ENCODE measurements around the gene CCDC18.

DNA sequence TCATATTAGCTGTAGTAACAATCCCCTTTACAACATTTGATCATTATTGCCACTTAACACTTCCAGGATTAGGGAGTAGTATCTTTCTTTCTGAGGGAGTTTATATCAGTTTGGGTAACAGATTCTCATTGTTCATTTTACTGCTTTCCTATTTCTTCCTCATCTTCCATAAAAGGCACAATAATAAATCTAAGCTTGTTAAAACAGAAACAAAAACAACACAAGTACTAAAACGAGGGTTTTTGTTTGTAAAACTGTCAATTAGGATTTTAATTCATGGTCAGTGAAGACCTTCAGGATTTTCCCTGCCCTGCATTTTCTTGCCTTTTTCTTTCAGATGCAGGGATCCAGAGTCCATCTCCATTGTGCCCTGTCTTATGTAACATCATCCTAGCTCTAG is 29.8 kb upstream of the CCDC18 start:
- no peak for TF ChIP-seq RAD21 (IDR thresholded peaks at IDR 0.05)
- TF ChIP-seq REST (IDR thresholded peaks at IDR 0.05) = no peak
- TF ChIP-seq, protein P1, sequence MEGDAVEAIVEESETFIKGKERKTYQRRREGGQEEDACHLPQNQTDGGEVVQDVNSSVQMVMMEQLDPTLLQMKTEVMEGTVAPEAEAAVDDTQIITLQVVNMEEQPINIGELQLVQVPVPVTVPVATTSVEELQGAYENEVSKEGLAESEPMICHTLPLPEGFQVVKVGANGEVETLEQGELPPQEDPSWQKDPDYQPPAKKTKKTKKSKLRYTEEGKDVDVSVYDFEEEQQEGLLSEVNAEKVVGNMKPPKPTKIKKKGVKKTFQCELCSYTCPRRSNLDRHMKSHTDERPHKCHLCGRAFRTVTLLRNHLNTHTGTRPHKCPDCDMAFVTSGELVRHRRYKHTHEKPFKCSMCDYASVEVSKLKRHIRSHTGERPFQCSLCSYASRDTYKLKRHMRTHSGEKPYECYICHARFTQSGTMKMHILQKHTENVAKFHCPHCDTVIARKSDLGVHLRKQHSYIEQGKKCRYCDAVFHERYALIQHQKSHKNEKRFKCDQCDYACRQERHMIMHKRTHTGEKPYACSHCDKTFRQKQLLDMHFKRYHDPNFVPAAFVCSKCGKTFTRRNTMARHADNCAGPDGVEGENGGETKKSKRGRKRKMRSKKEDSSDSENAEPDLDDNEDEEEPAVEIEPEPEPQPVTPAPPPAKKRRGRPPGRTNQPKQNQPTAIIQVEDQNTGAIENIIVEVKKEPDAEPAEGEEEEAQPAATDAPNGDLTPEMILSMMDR (IDR thresholded peaks at IDR 0.05; ENCODE audit: low read depth, low read length, missing input control) = no peak
- TF ChIP-seq, protein P2, sequence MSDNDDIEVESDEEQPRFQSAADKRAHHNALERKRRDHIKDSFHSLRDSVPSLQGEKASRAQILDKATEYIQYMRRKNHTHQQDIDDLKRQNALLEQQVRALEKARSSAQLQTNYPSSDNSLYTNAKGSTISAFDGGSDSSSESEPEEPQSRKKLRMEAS (IDR thresholded peaks at IDR 0.05) = no peak
- TF ChIP-seq NR2F2 (IDR thresholded peaks at IDR 0.05) = no peak
- TF ChIP-seq JUND (IDR thresholded peaks at IDR 0.05) = no peak
- no peak for TF ChIP-seq HNF4A (conservative IDR thresholded peaks at IDR 0.05)
- no peak for TF ChIP-seq YY1 (IDR thresholded peaks at IDR 0.05)
- TF ChIP-seq, protein P3, sequence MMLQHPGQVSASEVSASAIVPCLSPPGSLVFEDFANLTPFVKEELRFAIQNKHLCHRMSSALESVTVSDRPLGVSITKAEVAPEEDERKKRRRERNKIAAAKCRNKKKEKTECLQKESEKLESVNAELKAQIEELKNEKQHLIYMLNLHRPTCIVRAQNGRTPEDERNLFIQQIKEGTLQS (IDR thresholded peaks at IDR 0.05) = no peak
- TF ChIP-seq SP1 (IDR thresholded peaks at IDR 0.05) = no peak
- TF ChIP-seq RXRA (IDR thresholded peaks at IDR 0.05) = no peak
